ENCODE results near the gene GCN1.

GCN1 gene

DNA sequence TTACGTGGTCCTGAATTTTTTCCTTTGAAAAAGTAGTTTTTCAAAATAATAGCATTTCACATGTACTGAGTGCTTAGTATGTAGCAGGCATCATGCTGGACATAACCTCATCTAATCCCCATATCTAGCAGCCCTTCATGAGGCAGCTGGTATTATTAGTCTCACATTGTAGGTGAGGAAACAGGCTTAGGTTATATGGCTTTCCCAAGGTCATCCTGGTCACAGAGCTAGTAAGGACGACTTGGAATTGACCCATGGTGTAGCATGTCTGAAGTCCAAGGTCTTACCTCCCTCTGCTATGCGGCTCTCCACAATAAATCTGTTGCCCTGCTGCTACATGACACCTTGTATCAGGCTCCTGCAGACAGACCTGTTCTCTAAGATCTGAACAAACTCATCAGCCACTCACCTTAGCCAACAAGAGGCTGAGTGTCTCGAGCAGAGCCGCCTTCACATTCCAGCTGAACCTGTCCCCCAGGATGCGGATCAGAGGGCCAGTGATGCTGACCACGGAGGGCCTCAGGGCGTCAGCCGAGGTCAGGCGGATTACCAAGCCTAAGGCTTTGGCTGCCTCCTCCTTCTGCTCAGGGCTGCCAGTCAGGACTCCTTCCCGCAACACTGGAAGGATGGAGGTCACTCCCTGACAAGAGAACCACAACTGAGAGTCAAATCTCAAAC is 58.3 kb downstream of the GCN1 start:
- no peak for DNase-seq

DNA sequence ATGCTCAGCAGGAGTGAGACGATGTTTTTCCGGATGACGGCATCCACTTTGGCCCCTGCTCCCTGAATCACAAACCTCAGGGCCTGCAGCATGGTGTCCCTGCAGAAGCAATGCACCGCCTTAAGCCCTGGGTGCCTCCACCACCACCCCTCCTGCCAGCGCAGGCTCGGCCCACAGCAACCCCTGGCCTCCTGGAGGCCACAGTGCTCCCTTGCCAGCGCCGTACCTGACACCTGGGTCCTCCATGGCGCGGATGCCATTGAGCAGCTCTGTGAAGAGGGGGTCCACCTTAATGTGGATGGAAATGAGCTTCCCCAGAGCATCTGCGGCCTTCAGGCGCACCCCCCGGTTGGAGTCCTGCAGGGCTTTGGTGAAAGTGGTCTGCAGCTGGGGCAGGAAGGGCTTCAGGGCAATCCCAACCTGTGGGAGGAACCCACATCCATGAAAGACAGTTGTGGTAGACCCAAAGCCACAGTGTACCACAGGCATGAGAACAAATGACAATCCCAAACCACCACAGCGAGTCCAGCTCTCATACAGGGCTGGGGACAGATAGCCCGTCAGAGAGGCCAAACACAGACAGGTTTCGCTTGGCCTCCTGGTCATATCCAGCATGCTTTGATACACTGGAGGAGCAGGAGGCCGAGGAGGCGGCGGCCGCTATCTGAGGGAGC is 60.1 kb downstream of the GCN1 start:
- DNase-seq = no peak

DNA sequence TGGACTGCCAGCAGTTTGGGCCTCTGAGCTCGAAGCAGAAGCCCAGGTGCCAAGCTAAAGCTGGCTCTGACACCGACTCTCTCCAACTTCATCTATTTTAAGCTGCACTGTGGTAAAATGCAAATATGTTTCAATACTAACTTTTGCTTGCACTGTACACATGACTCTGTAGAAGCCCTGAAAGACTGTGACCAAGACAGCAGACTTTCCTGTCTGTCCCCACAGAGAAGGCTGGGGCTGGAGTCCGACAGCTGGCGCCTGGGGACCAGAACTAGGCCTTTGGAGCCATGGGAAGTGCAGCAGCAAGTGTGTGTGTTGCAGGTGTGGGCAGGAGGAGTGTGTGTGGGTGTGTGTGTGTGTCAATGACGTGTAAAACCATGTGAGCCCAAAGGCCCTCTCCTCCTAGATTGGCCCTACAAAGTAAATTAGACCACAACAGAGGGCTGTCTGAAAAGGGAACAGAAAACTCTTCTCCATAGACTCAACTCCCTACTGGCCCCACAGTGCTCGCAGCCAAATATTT is 61.6 kb downstream of the GCN1 start:
- no peak for DNase-seq

DNA sequence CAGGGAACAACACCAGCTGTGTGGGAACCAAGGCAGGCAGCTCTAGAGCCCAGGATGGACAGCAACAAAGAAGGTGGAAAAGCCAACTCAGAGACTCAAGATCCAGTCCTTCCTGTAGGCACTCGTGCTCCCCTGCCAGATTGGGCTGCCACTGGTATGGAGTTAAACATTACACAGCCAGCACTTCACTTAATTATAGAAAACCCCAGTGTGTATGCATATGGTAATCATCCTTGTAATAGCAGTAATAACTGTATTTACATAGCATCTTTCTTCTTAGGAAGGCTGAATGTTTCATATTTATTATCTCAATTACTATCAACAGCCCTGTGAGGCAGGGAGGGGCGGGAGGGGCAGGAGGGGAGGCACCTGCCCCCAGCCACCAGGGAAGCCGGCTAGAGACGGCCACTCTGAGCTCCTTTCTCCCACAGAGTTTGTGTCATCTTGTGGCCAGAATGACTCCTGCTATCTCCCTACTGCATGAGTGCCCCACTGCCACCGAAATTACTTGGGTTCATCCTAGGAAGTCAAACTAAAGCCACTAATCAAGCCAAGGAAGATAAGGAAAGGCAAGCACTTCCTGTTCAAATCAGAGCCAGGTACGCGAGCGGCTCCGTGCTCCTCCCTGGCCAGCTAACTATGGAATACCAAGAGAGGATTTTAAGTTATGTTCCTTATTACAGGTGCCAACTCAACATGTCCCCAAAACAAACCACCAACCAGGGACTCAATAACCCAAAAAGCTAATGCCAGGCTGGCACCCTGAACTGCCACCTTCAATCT is 62.3 kb downstream of the GCN1 start:
- no peak for DNase-seq

DNA sequence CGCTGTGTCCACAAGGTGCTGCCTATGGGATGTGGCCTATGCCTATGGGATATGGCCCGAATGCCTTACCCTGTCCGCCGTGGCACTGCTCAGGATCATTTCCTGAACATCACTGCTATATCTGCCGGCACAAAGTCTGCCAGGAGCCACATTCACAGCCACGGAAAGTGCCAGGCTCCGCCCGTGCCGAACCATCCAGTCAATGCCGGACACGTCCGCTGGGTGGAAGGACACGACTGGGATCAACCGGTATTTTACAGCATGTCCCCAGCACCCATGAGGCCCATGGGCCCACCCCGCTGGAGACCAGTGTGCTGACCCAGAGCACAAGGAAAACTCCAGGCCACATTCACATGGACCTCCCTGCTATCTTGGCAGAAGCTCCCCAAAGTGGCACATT is 63.4 kb downstream of the GCN1 start:
- no peak for DNase-seq

DNA sequence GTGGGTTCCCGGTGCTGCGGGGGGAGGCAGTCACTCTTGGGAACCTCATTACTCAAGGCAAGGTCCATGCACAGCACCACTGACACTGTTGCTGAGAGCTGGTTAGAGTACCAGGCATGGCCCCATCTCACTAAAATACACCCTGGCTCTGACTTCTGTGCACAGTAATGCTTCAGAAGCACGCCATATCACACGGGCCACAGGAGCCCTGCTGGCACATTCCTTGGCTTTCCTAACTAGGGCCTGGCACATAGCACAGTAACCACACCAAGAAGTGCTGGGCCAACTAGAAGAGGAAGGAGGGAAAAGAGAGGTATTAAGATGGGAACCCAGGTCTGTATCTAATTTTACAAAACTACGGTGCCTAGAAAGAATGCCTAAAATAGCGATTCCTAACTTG is 64.5 kb downstream of the GCN1 start:
- no peak for DNase-seq

DNA sequence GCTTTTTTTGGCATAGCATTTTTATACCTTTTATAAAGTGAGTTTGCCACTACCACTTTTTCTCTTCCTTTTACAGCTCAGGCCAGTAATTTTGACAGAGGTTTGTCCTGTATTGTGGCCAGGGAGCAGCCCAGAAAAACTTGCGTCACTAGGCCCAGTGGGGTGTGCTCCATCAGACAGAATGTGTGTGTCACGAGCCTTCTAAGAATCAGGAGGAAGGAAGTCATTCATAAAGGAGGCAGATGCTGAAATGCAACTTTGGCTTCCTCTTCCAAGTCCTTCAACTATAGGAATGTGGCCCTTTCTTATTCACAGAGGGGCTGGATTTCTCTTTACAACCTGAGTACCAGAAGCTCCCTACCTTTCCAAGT is 67.9 kb downstream of the GCN1 start:
- peak; percentile 91 for DNase-seq

DNA sequence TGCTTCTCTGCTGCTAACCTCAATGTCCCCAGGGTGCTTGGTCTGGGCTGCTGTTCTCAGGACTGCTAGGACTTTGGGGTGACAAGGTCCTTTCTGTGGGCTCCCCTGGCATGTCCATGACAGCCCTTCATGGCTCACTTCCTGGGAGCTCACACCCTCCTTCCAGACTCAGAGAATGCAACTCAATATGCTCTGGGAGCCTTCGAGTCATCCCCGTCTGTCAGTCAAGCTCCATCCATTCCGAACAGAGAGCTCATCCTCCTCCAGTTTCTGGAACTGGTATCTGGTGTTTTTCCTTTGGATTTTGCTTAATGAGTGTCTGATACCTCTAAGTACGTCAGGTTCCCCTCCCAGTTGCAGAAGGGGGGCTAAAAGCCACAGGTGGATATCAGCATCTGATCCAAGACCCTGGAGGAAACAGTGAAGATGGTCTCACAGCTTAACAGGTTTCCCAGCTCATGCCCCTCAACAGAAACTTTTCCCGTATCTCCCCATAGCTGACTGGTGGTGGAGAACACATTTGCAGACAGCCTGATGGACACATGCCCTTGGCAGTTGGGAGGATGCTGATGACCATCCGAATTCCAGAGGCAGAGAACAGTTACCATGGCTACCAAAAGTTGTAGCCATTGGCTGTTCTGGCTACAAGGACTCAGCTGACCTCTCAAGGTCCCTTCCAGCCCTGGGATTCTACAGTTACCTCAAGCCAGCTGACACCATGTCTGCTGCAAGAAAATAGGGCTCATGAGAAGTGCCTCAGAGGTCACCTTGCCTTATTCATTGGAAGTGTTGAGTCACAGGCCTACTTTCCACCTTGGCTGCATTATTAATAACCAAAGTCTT is 68.5 kb downstream of the GCN1 start:
- DNase-seq = no peak

DNA sequence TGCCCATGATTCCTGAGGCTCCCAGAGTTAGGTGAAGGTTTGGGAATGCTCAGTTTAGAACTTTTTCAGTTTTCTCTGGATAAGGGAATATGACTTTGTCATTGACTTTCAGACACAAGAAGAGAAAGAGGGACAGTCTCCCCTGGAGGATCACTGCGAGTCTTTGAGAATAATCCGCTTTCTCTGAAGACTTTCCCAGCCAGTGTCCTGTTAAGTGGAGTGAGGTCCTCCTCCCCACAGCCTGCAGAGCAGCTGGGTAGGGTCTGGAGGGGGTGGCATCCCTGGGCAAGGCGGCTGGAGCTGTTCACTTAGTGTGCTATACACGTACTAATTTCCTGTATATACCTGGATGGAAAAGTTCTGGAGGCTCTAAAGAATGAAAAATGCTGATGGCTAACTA is 69.5 kb downstream of the GCN1 start:
- DNase-seq = no peak

DNA sequence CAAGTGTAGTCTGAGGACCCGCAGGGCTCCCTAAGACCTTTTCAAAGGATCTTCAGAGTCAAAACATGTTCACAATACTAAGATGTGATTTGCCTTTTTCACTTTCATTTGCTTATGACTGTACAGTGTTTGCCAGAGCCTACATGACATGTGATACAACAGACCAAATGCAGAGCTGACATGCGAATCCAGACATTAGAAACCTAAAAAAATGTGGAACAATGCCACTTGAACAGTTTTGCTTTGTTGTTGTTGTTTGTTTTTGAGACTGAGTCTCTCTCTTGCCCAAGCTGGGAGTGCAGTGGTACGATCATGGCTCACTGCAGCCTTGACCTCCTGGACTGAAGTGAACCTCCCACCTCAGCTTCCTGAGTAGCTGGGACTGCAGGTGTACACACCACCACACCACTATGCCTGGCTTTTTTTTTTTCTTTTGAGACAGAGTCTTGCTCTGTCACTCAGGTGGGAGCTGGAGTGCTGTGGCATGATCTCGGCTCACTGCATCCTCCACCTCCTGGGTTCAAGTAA is 72.7 kb downstream of the GCN1 start:
- DNase-seq = peak; percentile 69

DNA sequence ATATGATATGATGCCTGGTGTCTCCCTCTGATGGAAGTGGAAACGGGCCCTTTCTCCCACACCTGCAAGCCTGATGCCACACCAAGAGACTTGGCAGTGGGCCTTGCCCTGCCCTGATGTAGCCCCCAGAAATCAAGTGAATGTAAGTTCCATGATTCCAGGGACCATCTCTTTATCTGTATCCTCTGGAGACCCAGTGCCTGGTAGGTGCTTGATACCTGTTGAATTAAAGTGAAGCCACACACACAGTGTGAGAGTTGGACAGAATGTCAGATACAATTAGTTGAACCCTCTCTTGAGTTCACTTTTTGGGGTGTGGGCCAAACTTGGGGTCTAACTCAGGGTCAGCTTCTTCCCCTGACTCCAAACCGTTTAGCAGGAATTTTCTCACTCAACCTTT is 73.2 kb downstream of the GCN1 start:
- DNase-seq = no peak

DNA sequence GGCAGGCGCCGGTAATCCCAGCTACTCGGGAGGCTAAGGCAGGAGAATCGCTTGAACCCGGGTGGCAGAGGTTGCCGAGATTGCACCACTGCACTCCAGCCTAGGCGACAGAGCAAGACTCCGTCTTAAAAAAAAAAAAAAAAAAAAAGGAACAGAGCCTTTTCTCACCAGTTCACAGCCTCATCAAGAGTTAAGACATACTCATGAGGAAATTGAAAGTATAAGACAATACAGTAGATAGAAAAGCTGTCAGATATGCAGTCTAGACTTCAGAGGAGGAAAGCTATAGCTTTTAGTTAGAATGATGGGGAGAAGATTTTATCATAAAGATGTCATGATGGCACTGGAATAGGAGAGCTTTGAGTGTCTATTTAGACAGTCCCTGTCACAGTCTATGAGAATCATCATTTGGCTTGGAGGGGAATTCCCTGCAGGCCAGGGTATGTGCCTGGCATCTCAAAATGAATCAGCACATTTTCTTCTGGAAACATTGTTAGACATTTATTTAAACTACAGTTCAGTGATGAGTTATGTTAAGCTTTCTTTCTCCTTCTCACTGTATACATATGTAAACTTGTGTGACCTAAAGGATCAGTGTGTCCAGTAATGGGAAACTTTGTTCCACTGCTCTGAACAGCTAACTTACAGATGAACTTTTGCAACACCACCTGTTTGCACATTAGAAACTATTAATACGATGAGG is 75.1 kb downstream of the GCN1 start:
- DNase-seq = peak; percentile 74

DNA sequence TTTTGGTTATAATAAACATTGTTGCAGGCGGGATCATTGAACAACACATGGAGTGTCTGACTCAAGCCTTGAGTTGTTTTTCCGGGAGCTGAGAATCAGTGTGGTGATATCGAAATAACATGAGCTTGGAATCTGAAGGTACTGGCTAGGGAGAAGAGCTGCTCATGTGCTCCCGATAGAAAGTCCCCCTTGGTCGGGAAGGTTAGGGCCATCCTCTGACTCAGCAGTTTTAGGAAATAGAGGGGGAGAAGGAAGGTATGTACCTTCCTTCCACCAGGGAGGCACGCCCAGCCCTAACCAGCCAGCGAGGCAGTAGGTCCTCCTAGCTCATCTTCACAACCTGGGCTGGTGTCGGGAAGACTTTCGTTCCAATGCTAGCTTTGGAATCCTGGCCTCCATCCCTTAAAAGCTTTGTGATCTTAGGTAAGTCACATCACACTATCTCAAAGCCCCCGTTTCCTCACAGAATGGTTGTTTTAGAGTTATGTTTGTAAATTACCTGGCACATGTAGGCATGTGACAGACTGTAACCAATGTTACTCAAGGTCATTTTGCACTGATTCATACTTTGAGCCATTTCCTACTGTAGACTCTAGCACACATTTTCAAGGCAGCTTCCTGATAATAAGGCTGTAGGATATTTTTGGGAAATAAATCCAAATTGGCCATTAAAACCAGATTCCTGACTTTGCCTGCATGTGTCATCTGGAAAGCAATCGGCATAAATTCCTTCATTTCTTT is 76.0 kb downstream of the GCN1 start:
- DNase-seq = peak; percentile 44

DNA sequence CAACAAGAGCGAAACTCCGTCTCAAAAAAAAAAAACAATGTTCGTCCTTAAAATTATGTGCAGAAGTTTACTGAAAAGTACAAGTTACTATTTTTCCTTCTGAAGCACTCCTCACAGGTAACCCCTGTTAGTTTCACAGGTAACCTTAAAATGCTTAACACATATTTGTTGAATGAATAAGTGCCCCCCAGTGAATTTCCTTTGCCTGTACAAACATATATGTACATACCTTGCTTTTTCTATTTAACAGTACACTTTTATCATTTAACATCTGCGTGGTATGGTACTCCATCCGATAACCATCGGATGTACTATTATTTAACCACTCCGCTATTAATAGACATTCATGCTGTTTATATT is 76.6 kb downstream of the GCN1 start:
- no peak for DNase-seq

DNA sequence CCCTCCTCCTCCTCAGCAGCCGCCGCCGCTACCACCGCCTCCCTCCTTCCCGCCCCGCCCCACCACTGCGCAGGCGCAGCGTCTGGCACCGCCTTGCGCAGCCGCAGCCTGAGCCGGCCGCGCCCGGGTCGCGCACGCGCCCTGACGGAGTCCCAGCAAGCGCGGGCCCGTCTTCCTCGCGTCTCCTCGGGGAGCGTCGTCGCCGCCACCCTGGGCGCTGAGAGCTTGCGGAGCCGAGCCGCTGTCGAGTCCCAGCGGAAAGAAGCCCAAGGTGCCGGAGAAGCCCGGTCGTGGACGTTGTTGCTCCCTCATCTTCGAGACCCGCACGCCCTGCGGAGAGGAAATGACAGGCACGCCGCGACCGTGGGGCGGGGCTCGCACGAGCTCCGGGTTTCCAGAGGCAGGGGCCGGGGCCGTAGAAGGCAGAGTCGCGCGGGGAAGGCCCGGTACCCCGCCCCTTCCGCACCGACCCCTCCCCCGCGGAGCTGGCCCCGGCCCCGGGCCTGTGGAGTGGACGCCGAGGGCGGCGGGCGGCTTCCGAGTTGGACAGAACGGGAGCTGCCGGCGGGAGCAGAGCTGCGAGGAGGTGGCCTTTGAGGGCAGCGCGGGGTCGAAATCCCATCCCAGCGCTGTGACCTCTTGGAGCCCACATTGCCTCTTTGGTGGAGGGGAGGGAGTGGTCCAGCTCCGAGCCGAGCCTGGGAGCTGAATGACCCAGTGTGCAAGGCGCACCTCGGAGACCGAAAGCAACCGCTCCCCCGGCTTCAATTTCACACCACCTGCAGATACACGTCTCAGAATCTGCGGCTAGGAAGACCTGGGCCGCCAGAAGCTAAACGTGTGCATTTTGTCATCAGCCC is 77.5 kb downstream of the GCN1 start:
- peak; percentile 99 for DNase-seq

DNA sequence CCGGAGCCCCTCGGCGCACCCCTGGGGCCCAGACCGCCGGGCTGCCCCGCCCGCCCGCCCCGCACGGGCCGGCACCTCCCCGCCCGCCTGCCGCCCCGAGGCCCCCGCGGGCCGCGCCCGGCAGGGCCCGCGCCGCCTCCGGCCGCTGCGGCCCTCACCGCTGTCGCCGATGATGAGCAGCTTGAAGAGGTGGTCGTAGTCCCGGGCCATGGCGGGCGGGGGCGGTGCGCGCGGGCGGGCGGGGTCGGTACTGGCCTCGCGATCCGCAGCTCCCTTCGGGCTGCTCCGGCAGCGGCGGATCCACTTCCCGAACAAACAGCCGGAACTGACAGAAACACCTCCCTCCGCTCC is 78.1 kb downstream of the GCN1 start, which contains the start of gene RAB35:
RAB35 (minus strand) TSS at position 313 of the 351 bp plus-strand sequence; CDS start at position 210, 103 bp downstream.
- no peak for DNase-seq

DNA sequence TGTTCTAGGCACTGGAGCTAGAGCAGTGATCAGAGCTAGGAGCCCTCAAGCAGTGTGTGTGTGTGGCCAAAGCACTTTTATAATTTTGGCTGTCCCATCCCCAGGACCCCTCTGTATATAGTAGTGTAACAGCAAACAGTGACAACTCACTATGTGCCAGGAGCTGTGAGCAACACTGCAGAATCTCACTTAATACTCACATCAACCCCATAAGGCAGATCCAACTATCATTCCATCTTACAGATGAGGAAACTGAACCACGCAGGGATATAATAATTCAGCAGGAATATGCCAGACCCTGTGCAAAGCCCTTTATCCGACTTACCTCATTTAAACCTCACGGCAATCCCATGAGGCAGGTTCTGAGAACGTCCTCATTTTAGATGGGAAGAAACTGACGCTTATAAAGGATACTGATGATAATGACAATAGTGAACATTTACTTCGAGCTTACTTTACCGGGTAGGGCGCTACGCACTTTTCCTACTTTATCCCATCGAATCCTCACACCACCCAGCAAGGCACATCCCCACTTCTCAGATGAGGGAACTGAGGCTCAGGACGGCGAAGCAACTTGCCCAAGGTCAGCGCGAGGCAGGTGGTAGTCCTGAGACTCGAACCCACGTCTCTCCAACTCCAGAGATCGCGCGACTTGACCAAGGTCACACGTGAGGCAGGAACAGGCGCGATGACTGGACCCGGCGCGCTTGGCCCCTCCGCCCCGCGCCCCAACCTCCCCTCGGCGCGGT is 78.6 kb downstream of the GCN1 start:
- peak; percentile 55 for DNase-seq

DNA sequence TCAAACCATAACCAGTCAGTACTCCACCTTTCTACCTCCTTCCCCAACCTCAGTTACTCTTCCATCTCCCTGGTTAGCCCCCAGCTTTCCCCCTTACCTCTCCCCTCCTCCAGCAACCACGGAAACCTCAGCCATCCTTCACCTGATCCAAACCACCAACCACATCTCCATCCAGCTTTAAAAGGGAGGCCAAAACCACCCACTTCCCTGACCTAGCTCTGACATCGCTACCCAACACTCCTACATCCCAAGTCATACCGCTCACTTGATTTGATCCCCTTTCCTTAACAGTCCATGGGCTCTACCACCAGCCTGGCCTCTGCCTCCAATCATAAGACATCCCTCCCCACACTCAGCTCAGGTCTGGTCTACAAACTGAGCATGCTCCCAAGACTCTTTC is 79.4 kb downstream of the GCN1 start:
- DNase-seq = no peak
